ENCODE results near the gene LMBR1.
"Not testable (repeated sequence)": the region's sequence is repeated elsewhere in the genome, so short reads cannot be mapped to it uniquely, and the experiment has no call there.

Gene LMBR1

GRCh38 chr7:156702399-156702798, 190.6 kb downstream of the LMBR1 start:
- TF ChIP-seq CTCF (IDR thresholded peaks at IDR 0.05; ENCODE audit: extremely low read depth, insufficient read depth, missing control alignments), result no peak
- DNase-seq (ENCODE audit: low spot score), result no peak
- in situ Hi-C loops (cut with MboI; ENCODE audit: low pct_unique_long_range_greater_than_20kb, low sequenced_read_pairs, unreplicated experiment), result no loop called here

- DNase-seq (ENCODE audit: low spot score); in situ Hi-C loops (cut with MboI; ENCODE audit: low pct_unique_long_range_greater_than_20kb, low sequenced_read_pairs, unreplicated experiment): not testable (repeated sequence)
Observed at GRCh38 chr7:156701787-156702186, 191.2 kb downstream of the LMBR1 start.

DNA sequence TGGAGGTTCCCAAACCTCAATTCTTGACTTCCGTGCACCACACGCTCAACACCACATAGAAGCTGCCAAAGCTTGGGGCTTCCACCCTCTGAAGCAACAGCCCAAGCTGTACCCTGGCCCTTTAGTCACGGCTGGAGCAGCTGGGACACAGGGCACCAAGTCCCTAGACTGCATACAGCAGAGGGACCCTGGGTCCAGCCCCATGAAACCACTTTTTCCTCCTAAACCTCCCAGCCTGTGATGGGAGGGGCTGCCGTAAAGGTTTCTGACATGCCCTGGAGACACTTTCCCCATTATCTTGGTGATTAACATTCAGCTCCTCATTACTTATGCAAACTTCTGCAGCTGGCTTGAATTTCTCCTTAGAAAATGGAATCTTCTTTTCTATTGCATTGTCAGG, 194.5 kb downstream of the LMBR1 start:
- DNase-seq (ENCODE audit: low spot score); in situ Hi-C loops (cut with MboI; ENCODE audit: low pct_unique_long_range_greater_than_20kb, low sequenced_read_pairs, unreplicated experiment): not testable (repeated sequence)

DNA sequence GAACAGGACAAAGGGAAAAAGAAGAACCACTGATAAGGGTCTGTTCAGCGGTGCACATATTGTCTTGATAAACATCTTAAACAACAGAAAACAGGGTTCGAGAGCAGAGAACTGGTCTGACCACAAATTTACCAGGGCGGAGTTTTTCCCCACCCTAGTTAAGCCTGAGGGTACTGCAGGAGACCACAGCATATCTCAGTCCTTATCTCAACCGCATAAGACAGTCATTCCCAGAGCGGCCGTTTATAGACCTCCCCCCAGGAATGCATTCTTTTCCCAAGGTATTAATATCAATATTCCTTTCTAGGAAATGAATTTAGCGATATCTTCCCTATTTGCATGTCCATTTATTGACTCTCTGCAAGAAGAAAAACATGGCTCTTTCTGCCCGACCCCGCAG, 195.7 kb downstream of the LMBR1 start:
- in situ Hi-C loops (cut with MboI; ENCODE audit: low pct_unique_long_range_greater_than_20kb, low sequenced_read_pairs, unreplicated experiment); DNase-seq (ENCODE audit: low spot score): not testable (repeated sequence)

DNA sequence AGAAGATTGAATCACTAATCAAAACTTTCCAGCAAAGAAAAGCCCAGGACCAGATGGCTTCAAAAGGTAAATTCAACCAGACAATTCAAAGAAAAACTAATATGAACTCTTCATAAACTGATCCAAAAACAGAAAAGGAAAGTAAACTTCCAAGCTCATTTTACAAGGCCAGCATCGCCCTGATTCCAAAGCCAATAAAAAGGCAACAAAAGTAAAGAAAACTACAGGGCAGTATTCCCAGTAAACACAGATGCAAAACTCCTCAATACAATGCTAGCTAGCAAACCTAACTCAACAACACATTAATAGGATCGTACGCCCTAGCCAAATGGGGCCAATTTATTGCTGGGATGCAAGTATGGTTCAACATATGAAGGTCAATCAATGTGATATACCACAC, 199.4 kb downstream of the LMBR1 start:
- in situ Hi-C loops (cut with MboI; ENCODE audit: low pct_unique_long_range_greater_than_20kb, low sequenced_read_pairs, unreplicated experiment), result no loop called here
- no peak for DNase-seq (ENCODE audit: low spot score)
- no peak for TF ChIP-seq CTCF (IDR thresholded peaks at IDR 0.05; ENCODE audit: extremely low read depth, insufficient read depth, missing control alignments)

GRCh38 chr7:156692849-156693248, 200.1 kb downstream of the LMBR1 start:
- in situ Hi-C loops (cut with MboI; ENCODE audit: low pct_unique_long_range_greater_than_20kb, low sequenced_read_pairs, unreplicated experiment), result no loop called here
- DNase-seq (ENCODE audit: low spot score), result no peak
- TF ChIP-seq CTCF (IDR thresholded peaks at IDR 0.05; ENCODE audit: extremely low read depth, insufficient read depth, missing control alignments), result no peak

DNA sequence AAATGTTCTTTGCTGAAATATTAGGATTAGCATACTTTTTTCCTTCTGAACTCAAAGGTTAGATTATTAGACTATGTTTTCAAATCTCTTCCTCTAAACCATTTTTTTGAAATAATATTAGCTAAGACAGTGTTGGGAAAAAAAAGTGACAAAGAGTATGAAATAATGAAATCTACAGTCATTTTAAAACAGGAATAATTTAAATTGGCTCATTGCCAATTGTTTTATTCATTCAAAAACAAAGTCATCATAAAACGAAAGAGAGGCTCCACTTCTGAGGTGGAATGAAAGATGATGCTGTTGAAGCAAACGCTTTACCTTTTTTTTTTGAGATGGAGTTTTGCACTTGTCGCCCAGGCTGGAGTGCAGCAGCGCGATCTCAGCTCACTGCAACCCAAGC, 201.2 kb downstream of the LMBR1 start:
- in situ Hi-C loops (cut with MboI; ENCODE audit: low pct_unique_long_range_greater_than_20kb, low sequenced_read_pairs, unreplicated experiment), result no loop called here
- TF ChIP-seq CTCF (IDR thresholded peaks at IDR 0.05; ENCODE audit: extremely low read depth, insufficient read depth, missing control alignments), result no peak
- DNase-seq (ENCODE audit: low spot score), result no peak

- in situ Hi-C loops (cut with MboI; ENCODE audit: low pct_unique_long_range_greater_than_20kb, low sequenced_read_pairs, unreplicated experiment), result no loop called here
- no peak for DNase-seq (ENCODE audit: low spot score)
- TF ChIP-seq CTCF (IDR thresholded peaks at IDR 0.05; ENCODE audit: extremely low read depth, insufficient read depth, missing control alignments), result no peak
Observed at GRCh38 chr7:156684661-156685060, 208.3 kb downstream of the LMBR1 start.
